SK-N-MC (cell line): ENCODE results near the gene MGAT5B.

ENCODE experiments used
- EZH2 ChIP-seq: fragments of 200-600 bp; sonication (generic); IDR thresholded peaks from one replicate; pipeline ENCODE4 v1.6.1; 2017; ENCODE audit warnings: antibody characterized with exemption
- POLR2AphosphoS5 ChIP-seq: IDR thresholded peaks from 2 replicates; pipeline ENCODE4 v1.6.1; 2012; ENCODE audit warnings: mild to moderate bottlenecking, low read depth, low read length, borderline replicate concordance

DNA sequence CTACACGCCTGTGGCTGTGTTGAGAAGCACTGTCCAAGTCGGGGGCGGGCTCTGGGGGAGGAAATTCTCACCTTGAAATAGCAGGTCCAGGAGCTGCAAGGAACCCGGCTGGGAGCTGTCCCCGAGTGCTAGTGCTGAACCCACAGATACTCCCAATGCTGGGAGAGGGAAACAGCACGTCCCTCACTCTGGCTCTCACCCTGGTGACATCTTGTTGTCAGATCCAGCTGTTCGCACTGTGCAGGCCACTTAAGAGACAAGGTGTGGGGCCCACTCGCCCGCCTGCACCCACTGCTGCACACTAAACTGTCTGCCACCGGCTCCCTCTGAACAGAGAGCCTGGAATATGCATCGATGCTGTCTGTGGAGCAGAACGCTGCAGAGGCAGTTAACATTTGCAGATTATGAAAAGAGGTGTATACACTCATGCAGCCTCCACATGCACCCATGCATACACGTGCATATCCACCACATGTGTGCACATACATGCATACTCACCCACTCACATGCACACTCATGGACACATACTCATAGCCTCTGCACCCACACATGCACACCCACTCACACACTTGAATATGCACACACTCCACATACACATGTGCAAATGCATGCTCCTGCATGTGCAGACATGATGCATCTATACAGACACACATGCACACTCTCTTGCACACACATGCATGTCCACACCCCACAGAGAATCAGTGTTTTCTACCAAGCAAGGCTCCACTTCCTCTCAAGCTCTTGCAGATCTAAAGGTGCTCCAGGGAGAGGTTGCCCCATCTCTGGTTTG is 42.0 kb downstream of the MGAT5B start:
- TF ChIP-seq POLR2AphosphoS5 (no peak), EZH2 (no peak)
